GM12878 (cell line): ENCODE results near the gene APBA1. TPM values are rescaled to one million over a fixed set of nuclear protein-coding genes. Genes with fewer than 3 reads are reported as not detected.

Source experiments
- ATAC-seq: fragments of 200-7000 bp; cut with Tn5 transposase; 3 replicates; pipeline ENCODE4 v1.9.1; 2020; ENCODE audit warnings: mild to moderate bottlenecking, moderate library complexity
- BruUV-seq: library from RNA; stranded (reverse); fragments of 400-500 nt; replicated peaks from 2 replicates; lab custom pipeline; 2021; lab: Mats Ljungman, UMichigan
- CTCF ChIA-PET: fragments of 300-600 bp; sonication (Branson Sonifier 250); formaldehyde crosslinking; extraction: SDS; loops from one replicate; lab custom pipeline; 2021; ENCODE audit warnings: inconsistent platforms; lab: Yijun Ruan, JAX
- POLR2A ChIA-PET: fragments of 350-600 bp; formaldehyde crosslinking; extraction: SDS; loops from one replicate; lab custom pipeline; 2021; ENCODE audit warnings: inconsistent platforms; lab: Charles Lee
- RAD21 ChIA-PET: fragments of 300-600 bp; sonication (Branson Sonifier 250); formaldehyde crosslinking; loops from one replicate; lab custom pipeline; 2023; ENCODE audit warnings: antibody characterized with exemption; ENCODE audit not compliant: unreplicated experiment; lab: Charles Lee
- SMC1A ChIA-PET: fragments of 300-600 bp; sonication (Branson Sonifier 250); formaldehyde crosslinking; loops from one replicate; lab custom pipeline; 2023; ENCODE audit not compliant: unreplicated experiment, uncharacterized antibody; lab: Charles Lee
- DNase-seq: peaks from one replicate; pipeline ENCODE4 v3.0.0-alpha.2; 2011; ENCODE audit warnings: low read depth, low spot score
- FAIRE-seq: peaks from 3 replicates; lab custom pipeline; 2011; peaks lifted over from hg19 to GRCh38; lab: Jason Lieb, UNC
- H2AFZ ChIP-seq: 2 replicates; pipeline ENCODE4 v1.6.0; 2011; ENCODE audit warnings: low read depth, low read length, control low read depth; ENCODE audit not compliant: control insufficient read depth
- H3K27ac ChIP-seq: 2 replicates; pipeline ENCODE4 v1.5.1; 2011; ENCODE audit warnings: control low read depth; ENCODE audit not compliant: control insufficient read depth, insufficient read depth
- H3K27me3 ChIP-seq, 2 experiments: replicated peaks in 1 of 2; 2 replicates each; pipeline versions ENCODE4 v1.6.0 to v1.6.1; 2011; ENCODE audit warnings: low read length in 1 of 2; ENCODE audit not compliant: control insufficient read depth in 2 of 2, insufficient read depth in 2 of 2
- H3K36me3 ChIP-seq, 2 experiments: 2 replicates each; pipeline ENCODE4 v1.5.1; 2011; ENCODE audit warnings: low read length in 1 of 2; ENCODE audit not compliant: control insufficient read depth in 2 of 2, insufficient read depth in 2 of 2
- H3K4me1 ChIP-seq: 2 replicates; pipeline ENCODE4 v1.6.1; 2011; ENCODE audit warnings: mild to moderate bottlenecking, low read length, moderate library complexity, mixed read lengths; ENCODE audit not compliant: control insufficient read depth, insufficient read depth
- H3K4me2 ChIP-seq: 2 replicates; pipeline ENCODE4 v1.6.0; 2011; ENCODE audit warnings: control low read depth; ENCODE audit not compliant: control insufficient read depth, insufficient read depth
- H3K4me3 ChIP-seq: fragments of 200-600 bp; sonication (generic); 2 replicates; pipeline ENCODE4 v1.5.1; 2016
- H3K79me2 ChIP-seq: 2 replicates; pipeline ENCODE4 v1.6.0; 2011; ENCODE audit warnings: low read length; ENCODE audit not compliant: control insufficient read depth, insufficient read depth
- H3K9ac ChIP-seq: 2 replicates; pipeline ENCODE4 v1.8.0; 2011; ENCODE audit warnings: low read length, control low read depth, mixed read lengths; ENCODE audit not compliant: control insufficient read depth, insufficient read depth
- H3K9me3 ChIP-seq: replicated peaks from 3 replicates; pipeline ENCODE4 v1.5.1; 2011; ENCODE audit warnings: mild to moderate bottlenecking, low read length; ENCODE audit not compliant: control insufficient read depth, insufficient read depth
- H4K20me1 ChIP-seq: 2 replicates; pipeline ENCODE4 v1.6.0; 2011; ENCODE audit not compliant: control insufficient read depth, insufficient read depth
- CEBPB ChIP-seq, 2 experiments: fragments of 150-350 bp in 1 of 2; IDR thresholded peaks; 2 replicates each; pipeline ENCODE4 v1.6.1; 2012 to 2014; ENCODE audit warnings: low read depth in 2 of 2, low read length in 2 of 2, borderline replicate concordance in 1 of 2, inconsistent platforms in 1 of 2
- NFIC ChIP-seq: IDR thresholded peaks from 2 replicates; pipeline ENCODE4 v1.6.1; 2012; ENCODE audit warnings: low read depth, mild to moderate bottlenecking, inconsistent platforms, low read length, moderate library complexity
- NR2F1 ChIP-seq: fragments of 450-650 bp; conservative IDR thresholded peaks from 2 replicates; pipeline ENCODE4 v1.6.1; 2017; ENCODE audit warnings: mild to moderate bottlenecking
- POLR2AphosphoS5 ChIP-seq: IDR thresholded peaks from 2 replicates; pipeline ENCODE4 v1.6.1; 2011; ENCODE audit warnings: mild to moderate bottlenecking, low read length, inconsistent platforms
- SIN3A ChIP-seq: IDR thresholded peaks from 2 replicates; pipeline ENCODE4 v1.6.1; 2012; ENCODE audit warnings: low read depth, low read length, improper control_type of control experiment
- SMARCA5 ChIP-seq: fragments of 450-650 bp; IDR thresholded peaks from 2 replicates; pipeline ENCODE4 v1.6.1; 2017; ENCODE audit warnings: mild to moderate bottlenecking
- TBL1XR1 ChIP-seq: IDR thresholded peaks from 2 replicates; pipeline ENCODE4 v1.6.1; 2012; ENCODE audit warnings: low read depth, low read length, improper control_type of control experiment
- ZNF217 ChIP-seq: fragments of 450-650 bp; IDR thresholded peaks from 2 replicates; pipeline ENCODE4 v1.6.1; 2017; ENCODE audit warnings: antibody characterized with exemption, mild to moderate bottlenecking
- WGBS: methylation state at CpG from one replicate; pipeline ENCODE4 v1.1.6; 2016; ENCODE audit warnings: low lambda C conversion rate; ENCODE audit not compliant: insufficient replicate concordance, insufficient coverage; ENCODE audit errors: missing lambda C conversion rate; 5-methylcytosine and 5-hydroxymethylcytosine counted together
- in situ Hi-C: fragments of 300-500 bp; cut with MboI; formaldehyde crosslinking; loops from 9 replicates; pipeline ENCODE4 v1.14.3; 2018; ENCODE audit warnings: mixed read lengths
- intact Hi-C: fragments of 100-400 bp; cut with micrococcal nuclease; formaldehyde crosslinking; loops from one replicate; pipeline ENCODE4 v1.14.2; 2022; ENCODE audit not compliant: unreplicated experiment
- polyA plus RNA-seq, 11 experiments: library from polyadenylated mRNA; depleted of rRNA in 4 of 11; unstranded in 6 of 11; stranded (reverse) in 5 of 11; fragments of >200 nt; fragmentation: Nextera tagmentation in 4 of 11; fragmentation: Illumina TruSeq in 1 of 11; extraction: Ambion mirVana in 4 of 11; extraction: Trizol in 1 of 11; gene quantifications; 1 replicate in 1 of 11; 2 replicates in 10 of 11; pipeline versions ENCODE4 v1.2.1 to v1.2.3, GENCODE V29; 2011 to 2016; ENCODE audit warnings: inconsistent platforms in 2 of 11, missing spikeins in 2 of 11, low read depth in 1 of 11
- total RNA-seq, 4 experiments: library from RNA; depleted of rRNA in 3 of 4; stranded (reverse); fragments of >200 nt in 3 of 4; fragmentation: Illumina TruSeq in 1 of 4; extraction: Trizol in 1 of 4; gene quantifications; 2 replicates each; pipeline versions ENCODE4 v1.2.1 to v1.2.3, GENCODE V29; 2013 to 2021
- TF ChIP-seq, protein P1 (sequence below): fragments of 450-650 bp; IDR thresholded peaks from 2 replicates; pipeline ENCODE4 v1.6.1; 2016; ENCODE audit warnings: mild to moderate bottlenecking, moderate library complexity, borderline replicate concordance

The APBA1 gene
- total and polyA plus RNA-seq, 10 of the 15 experiments (the other 5 are each of a cell fraction or from before 2014, with no cell fraction given), result 0.01 to 1.3 (median 0.05) TPM; not detected in 7

- TF ChIP-seq NFIC (no peak), TBL1XR1 (no peak), CEBPB (IDR thresholded peaks at IDR 0.05; ENCODE audit: borderline replicate concordance in 1 of 2, low read depth in 2 of 2, low read length in 2 of 2) (no peak), SMARCA5 (no peak), ZNF217 (no peak), SIN3A (no peak)
- TF ChIP-seq, protein P1, sequence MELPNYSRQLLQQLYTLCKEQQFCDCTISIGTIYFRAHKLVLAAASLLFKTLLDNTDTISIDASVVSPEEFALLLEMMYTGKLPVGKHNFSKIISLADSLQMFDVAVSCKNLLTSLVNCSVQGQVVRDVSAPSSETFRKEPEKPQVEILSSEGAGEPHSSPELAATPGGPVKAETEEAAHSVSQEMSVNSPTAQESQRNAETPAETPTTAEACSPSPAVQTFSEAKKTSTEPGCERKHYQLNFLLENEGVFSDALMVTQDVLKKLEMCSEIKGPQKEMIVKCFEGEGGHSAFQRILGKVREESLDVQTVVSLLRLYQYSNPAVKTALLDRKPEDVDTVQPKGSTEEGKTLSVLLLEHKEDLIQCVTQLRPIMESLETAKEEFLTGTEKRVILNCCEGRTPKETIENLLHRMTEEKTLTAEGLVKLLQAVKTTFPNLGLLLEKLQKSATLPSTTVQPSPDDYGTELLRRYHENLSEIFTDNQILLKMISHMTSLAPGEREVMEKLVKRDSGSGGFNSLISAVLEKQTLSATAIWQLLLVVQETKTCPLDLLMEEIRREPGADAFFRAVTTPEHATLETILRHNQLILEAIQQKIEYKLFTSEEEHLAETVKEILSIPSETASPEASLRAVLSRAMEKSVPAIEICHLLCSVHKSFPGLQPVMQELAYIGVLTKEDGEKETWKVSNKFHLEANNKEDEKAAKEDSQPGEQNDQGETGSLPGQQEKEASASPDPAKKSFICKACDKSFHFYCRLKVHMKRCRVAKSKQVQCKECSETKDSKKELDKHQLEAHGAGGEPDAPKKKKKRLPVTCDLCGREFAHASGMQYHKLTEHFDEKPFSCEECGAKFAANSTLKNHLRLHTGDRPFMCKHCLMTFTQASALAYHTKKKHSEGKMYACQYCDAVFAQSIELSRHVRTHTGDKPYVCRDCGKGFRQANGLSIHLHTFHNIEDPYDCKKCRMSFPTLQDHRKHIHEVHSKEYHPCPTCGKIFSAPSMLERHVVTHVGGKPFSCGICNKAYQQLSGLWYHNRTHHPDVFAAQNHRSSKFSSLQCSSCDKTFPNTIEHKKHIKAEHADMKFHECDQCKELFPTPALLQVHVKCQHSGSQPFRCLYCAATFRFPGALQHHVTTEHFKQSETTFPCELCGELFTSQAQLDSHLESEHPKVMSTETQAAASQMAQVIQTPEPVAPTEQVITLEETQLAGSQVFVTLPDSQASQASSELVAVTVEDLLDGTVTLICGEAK, result no peak
Measured at GRCh38 chr9:69609156-69609555, 63.0 kb downstream of the APBA1 start (continued).

- no peak for TF ChIP-seq POLR2AphosphoS5
- TF ChIP-seq NR2F1, result no peak
- Histone ChIP-seq H3K4me1 (no peaks in the 10 kb centered on the region), H3K79me2 (no peaks in the 10 kb centered on the region), H3K9me3 (no peaks in the 10 kb centered on the region), H3K4me2 (no peak overlapping the region), H2AFZ (no peak overlapping the region), H3K27ac (no peak overlapping the region), H3K9ac (no peak overlapping the region), H3K36me3 (no peaks in the 10 kb centered on the region), H3K4me3 (no peak overlapping the region), H4K20me1 (no peaks in the 10 kb centered on the region), H3K27me3 (no peaks in the 10 kb centered on the region)
- DNase-seq (no peak), FAIRE-seq (no peak), ATAC-seq (no peak)
- ChIA-PET POLR2A (no interaction called here), RAD21 (no interaction called here), CTCF (no interaction called here), SMC1A (no interaction called here)
- WGBS, result 40% methylated on average over 5 of the region's 5 CpGs
- in situ Hi-C loops (no loop called here), intact Hi-C loops (no loop called here)
- BruUV-seq, result no TSS peak
Measured at GRCh38 chr9:69606089-69606488, 66.1 kb downstream of the APBA1 start.
